H1 (cell line): ENCODE measurements around the gene TMEM86B. TPM values are rescaled to one million over a fixed set of nuclear protein-coding genes. Genes with fewer than 3 reads are reported as not detected.

ENCODE experiments used
- BRCA1 ChIP-seq: IDR thresholded peaks from 2 replicates; pipeline ENCODE4 v1.6.1; 2012; ENCODE audit warnings: low read depth, low read length, improper control_type of control experiment
- RXRA ChIP-seq: IDR thresholded peaks from 2 replicates; pipeline ENCODE4 v1.6.1; 2011; ENCODE audit warnings: low read depth, mild to moderate bottlenecking, low read length, moderate library complexity; ENCODE audit not compliant: insufficient read depth
- polyA plus RNA-seq, 7 experiments: library from polyadenylated mRNA; depleted of rRNA in 3 of 7; stranded (reverse) in 5 of 7; unstranded in 2 of 7; fragments of >200 nt in 5 of 7; fragments of 200-250 nt in 2 of 7; gene quantifications; 1 replicate in 5 of 7; 2 replicates in 1 of 7; 4 replicates in 1 of 7; pipeline versions ENCODE4 v1.2.1 to v1.2.3, GENCODE V29; 2011 to 2013; ENCODE audit warnings: missing spikeins in 2 of 7, mixed read lengths in 2 of 7
- total RNA-seq: library from RNA; stranded (reverse); fragmentation: NEBNext Ultra II Directional; extraction: Animal tissue kit (Norgen Biotek cat#: 25700); gene quantifications from 2 replicates; pipeline ENCODE4 v1.2.1, GENCODE V29; 2021
- TF ChIP-seq, protein P1 (sequence below), 3 experiments: IDR thresholded peaks; 1 replicate in 2 of 3; 2 replicates in 1 of 3; pipeline versions ENCODE4 v1.5.1 to v1.6.1; 2011; ENCODE audit warnings: low read length in 3 of 3, mild to moderate bottlenecking in 3 of 3, inconsistent platforms in 2 of 3, low read depth in 1 of 3, moderate library complexity in 1 of 3; ENCODE audit not compliant: insufficient read depth in 1 of 3; ENCODE audit errors: control extremely low read depth in 1 of 3

TMEM86B gene
- total and polyA plus RNA-seq, 2 of the 8 experiments (the other 6 are each of a cell fraction or from before 2014, with no cell fraction given): 2.0 to 2.9 TPM

DNA sequence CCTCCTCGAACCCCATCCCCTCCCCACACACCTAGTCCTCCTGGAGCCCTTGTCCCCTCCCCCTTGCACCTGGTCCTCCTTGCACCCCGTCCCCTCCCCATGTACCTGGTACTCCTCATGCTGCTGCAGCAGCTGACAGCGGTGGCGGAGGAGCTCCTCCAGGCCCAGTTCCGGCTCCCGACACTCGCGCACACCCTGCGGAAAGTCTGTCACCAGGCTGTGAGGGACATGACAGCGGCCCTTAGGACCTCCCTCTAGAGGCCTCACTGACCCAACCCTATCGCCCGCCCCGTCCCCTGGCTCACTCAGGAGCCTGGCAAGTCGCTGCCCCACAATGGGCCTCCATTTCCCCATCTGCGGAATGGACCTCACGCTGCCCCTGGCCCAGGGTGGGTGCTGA, 36.6 kb upstream of the TMEM86B start (continued):
- TF ChIP-seq, protein P1, sequence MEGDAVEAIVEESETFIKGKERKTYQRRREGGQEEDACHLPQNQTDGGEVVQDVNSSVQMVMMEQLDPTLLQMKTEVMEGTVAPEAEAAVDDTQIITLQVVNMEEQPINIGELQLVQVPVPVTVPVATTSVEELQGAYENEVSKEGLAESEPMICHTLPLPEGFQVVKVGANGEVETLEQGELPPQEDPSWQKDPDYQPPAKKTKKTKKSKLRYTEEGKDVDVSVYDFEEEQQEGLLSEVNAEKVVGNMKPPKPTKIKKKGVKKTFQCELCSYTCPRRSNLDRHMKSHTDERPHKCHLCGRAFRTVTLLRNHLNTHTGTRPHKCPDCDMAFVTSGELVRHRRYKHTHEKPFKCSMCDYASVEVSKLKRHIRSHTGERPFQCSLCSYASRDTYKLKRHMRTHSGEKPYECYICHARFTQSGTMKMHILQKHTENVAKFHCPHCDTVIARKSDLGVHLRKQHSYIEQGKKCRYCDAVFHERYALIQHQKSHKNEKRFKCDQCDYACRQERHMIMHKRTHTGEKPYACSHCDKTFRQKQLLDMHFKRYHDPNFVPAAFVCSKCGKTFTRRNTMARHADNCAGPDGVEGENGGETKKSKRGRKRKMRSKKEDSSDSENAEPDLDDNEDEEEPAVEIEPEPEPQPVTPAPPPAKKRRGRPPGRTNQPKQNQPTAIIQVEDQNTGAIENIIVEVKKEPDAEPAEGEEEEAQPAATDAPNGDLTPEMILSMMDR (IDR thresholded peaks at IDR 0.05; ENCODE audit: control extremely low read depth in 1 of 3, insufficient read depth in 1 of 3, low read depth in 1 of 3, low read length in 3 of 3): no peak
- TF ChIP-seq RXRA (no peak), BRCA1 (no peak)
